ENCODE data around the gene CLSTN3.

The CLSTN3 gene

DNA sequence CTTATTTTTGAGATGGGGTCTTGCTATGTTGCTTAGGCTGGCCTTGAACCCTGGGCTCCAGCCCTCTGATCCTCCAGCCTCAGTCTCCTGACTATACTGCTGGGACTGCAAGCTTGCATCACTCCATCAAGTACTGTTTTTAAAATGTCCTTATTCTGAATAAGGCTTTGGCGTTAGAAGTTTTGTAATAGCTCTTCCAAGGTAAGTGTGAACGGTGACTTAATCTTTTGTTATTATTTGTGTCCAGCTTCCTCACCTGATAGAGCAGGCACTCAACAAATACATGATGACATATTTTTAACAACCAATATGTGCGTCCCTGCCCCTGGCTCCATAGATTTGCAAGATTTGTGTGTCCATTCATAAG lies 22.6 kb upstream of the CLSTN3 start:
- DNase-seq (ENCODE audit: insufficient read length): no peak
- FAIRE-seq: no peak
- TF ChIP-seq POLR2AphosphoS5 (IDR thresholded peaks at IDR 0.05; ENCODE audit: low read depth, low read length) (no peak), POLR2A (IDR thresholded peaks at IDR 0.05; ENCODE audit: low read depth, low read length) (no peak), TAF1 (IDR thresholded peaks at IDR 0.05; ENCODE audit: borderline replicate concordance, low read depth, low read length) (no peak)

DNA sequence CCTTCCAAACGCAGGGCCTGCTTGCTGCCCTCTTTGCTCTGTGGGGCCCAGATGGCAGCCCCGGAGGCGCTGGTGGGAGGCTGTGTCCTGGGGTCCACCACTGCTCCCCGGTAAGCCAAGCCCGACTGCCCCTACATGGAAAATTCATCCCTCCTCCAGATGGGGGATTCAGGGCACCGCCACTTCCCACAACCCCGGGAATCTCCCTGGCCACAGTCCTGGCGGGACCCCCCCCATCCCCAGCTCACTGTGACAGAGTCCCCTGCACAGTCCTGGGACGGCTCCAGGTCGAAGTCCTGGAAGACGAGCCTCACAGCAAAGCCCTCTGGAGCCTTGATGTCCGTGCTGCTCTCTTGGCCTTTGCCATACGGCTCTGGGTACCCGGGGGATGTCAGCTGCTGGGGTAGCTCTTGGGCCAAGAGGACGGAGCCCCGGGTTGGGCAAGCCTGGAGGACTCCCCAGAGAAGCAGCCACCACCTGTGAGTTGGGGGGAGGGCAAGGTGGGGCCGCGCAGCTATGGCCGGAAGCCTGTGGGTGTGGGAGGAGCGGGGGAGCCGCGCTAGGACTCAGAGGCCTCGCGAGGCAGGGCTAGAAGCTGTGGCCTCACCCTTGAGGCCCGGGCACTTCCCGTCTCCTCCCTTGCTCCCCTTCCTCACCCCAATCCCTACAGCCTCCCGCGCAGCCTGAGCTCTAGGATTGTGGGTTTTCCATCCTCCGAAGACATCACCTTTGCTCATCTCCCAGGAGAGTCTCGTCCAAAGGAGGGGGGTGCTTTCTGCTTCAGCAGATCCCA lies 22.0 kb upstream of the CLSTN3 start:
- peak; percentile 98 for TF ChIP-seq POLR2A (IDR thresholded peaks at IDR 0.05; ENCODE audit: low read depth, low read length)
- TF ChIP-seq TAF1 (IDR thresholded peaks at IDR 0.05; ENCODE audit: borderline replicate concordance, low read depth, low read length): peak; percentile 81
- peak; percentile 97 for TF ChIP-seq POLR2AphosphoS5 (IDR thresholded peaks at IDR 0.05; ENCODE audit: low read depth, low read length)
- peak; percentile 93 for FAIRE-seq
- peak; percentile 88 for DNase-seq (ENCODE audit: insufficient read length)

GRCh38 chr12:7108796-7109571 lies 21.2 kb upstream of the CLSTN3 start, which contains the start of gene C1RL:
Gene C1RL, minus strand, starts transcription at chr12:7109214. Its CDS starts 34 bp downstream, at chr12:7109180.
- no peak for TF ChIP-seq TAF1 (IDR thresholded peaks at IDR 0.05; ENCODE audit: borderline replicate concordance, low read depth, low read length)
- TF ChIP-seq POLR2AphosphoS5 (IDR thresholded peaks at IDR 0.05; ENCODE audit: low read depth, low read length): no peak
- TF ChIP-seq POLR2A (IDR thresholded peaks at IDR 0.05; ENCODE audit: low read depth, low read length): no peak; the same call in 1 of the 2 replicates
- no peak for DNase-seq (ENCODE audit: insufficient read length)
- peak; percentile 92 for FAIRE-seq

- TF ChIP-seq POLR2AphosphoS5 (IDR thresholded peaks at IDR 0.05; ENCODE audit: low read depth, low read length): no peak
- TF ChIP-seq TAF1 (IDR thresholded peaks at IDR 0.05; ENCODE audit: borderline replicate concordance, low read depth, low read length): no peak
- no peak for TF ChIP-seq POLR2A (IDR thresholded peaks at IDR 0.05; ENCODE audit: low read depth, low read length)
- FAIRE-seq (no peak), DNase-seq (ENCODE audit: insufficient read length) (no peak)
These were observed 20.6 kb upstream of the CLSTN3 start for GRCh38 chr12:7109572-7109920.

DNA sequence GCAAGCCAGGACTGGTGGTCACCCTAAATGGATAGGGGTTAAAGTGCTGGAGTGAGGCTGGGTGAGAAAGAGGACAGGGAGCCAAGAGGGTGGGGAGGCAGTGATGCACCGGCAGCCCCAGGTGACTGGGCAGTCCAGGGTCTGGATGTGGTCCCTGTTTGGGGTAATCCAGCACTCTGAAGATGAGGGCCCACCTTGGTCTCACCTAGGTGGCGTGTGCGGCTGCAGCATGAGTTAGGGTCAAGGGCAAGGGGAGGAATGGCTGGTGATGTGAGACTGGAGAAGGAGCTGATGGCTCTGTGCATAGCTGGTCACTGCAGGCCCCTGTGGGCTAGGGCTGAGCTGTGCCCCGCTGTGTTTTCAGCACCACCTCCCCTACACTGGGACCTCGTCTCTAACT lies 19.5 kb upstream of the CLSTN3 start:
- TF ChIP-seq POLR2AphosphoS5 (IDR thresholded peaks at IDR 0.05; ENCODE audit: low read depth, low read length) (no peak), TAF1 (IDR thresholded peaks at IDR 0.05; ENCODE audit: borderline replicate concordance, low read depth, low read length) (no peak), POLR2A (IDR thresholded peaks at IDR 0.05; ENCODE audit: low read depth, low read length) (no peak)
- FAIRE-seq (no peak), DNase-seq (ENCODE audit: insufficient read length) (no peak)

GRCh38 chr12:7112041-7112440 lies 18.1 kb upstream of the CLSTN3 start:
- no peak for DNase-seq (ENCODE audit: insufficient read length)
- TF ChIP-seq TAF1 (IDR thresholded peaks at IDR 0.05; ENCODE audit: borderline replicate concordance, low read depth, low read length) (no peak), POLR2AphosphoS5 (IDR thresholded peaks at IDR 0.05; ENCODE audit: low read depth, low read length) (no peak), POLR2A (IDR thresholded peaks at IDR 0.05; ENCODE audit: low read depth, low read length) (no peak)
- FAIRE-seq: no peak

DNA sequence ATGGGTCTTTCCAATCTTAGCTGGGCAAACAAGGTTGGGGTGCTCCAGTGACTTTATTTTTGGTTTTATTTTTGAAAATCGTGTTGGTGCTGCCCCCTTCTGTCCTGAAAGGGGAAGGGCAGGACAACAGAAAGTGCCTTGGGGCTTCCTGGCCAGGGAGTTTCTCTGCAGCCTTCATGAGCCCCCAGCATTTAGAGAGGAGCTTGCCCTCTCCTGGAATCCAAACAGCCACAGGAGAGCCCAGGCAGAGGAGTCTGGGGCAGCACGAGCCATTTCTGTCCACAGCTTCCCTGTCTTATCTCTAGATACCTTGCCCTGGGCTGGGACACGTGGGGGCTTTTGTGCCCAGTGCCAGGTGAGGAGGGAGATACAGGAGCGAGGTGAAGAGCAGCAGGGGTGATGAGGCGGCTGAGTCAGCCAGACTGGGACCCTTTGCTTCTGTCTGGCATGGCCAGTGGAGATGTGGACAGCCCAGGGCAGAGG lies 16.7 kb upstream of the CLSTN3 start:
- TF ChIP-seq POLR2A (IDR thresholded peaks at IDR 0.05; ENCODE audit: low read depth, low read length) (no peak), POLR2AphosphoS5 (IDR thresholded peaks at IDR 0.05; ENCODE audit: low read depth, low read length) (no peak), TAF1 (IDR thresholded peaks at IDR 0.05; ENCODE audit: borderline replicate concordance, low read depth, low read length) (no peak)
- FAIRE-seq: peak; percentile 85
- DNase-seq (ENCODE audit: insufficient read length): no peak

- DNase-seq (ENCODE audit: insufficient read length) (no peak), FAIRE-seq (no peak)
- no peak for TF ChIP-seq POLR2A (IDR thresholded peaks at IDR 0.05; ENCODE audit: low read depth, low read length)
- TF ChIP-seq TAF1 (IDR thresholded peaks at IDR 0.05; ENCODE audit: borderline replicate concordance, low read depth, low read length): no peak
- no peak for TF ChIP-seq POLR2AphosphoS5 (IDR thresholded peaks at IDR 0.05; ENCODE audit: low read depth, low read length)
These were observed 16.2 kb upstream of the CLSTN3 start for GRCh38 chr12:7114008-7114407.

- DNase-seq (ENCODE audit: insufficient read length) (no peak), FAIRE-seq (no peak)
- TF ChIP-seq TAF1 (IDR thresholded peaks at IDR 0.05; ENCODE audit: borderline replicate concordance, low read depth, low read length) (no peak), POLR2AphosphoS5 (IDR thresholded peaks at IDR 0.05; ENCODE audit: low read depth, low read length) (no peak), POLR2A (IDR thresholded peaks at IDR 0.05; ENCODE audit: low read depth, low read length) (no peak)
These were observed 15.3 kb upstream of the CLSTN3 start for GRCh38 chr12:7114851-7115250.

GRCh38 chr12:7116196-7116595 lies 14.0 kb upstream of the CLSTN3 start:
- no peak for FAIRE-seq

GRCh38 chr12:7116916-7117315 lies 13.3 kb upstream of the CLSTN3 start:
- DNase-seq (ENCODE audit: insufficient read length): no peak
- no peak for TF ChIP-seq TAF1 (IDR thresholded peaks at IDR 0.05; ENCODE audit: borderline replicate concordance, low read depth, low read length)
- TF ChIP-seq POLR2AphosphoS5 (IDR thresholded peaks at IDR 0.05; ENCODE audit: low read depth, low read length): no peak
- TF ChIP-seq POLR2A (IDR thresholded peaks at IDR 0.05; ENCODE audit: low read depth, low read length): no peak
- no peak for FAIRE-seq

More at GRCh38 chr12:7116196-7116595, 14.0 kb upstream of the CLSTN3 start:
- DNase-seq (ENCODE audit: insufficient read length): no peak
- TF ChIP-seq TAF1 (IDR thresholded peaks at IDR 0.05; ENCODE audit: borderline replicate concordance, low read depth, low read length) (no peak), POLR2AphosphoS5 (IDR thresholded peaks at IDR 0.05; ENCODE audit: low read depth, low read length) (no peak), POLR2A (IDR thresholded peaks at IDR 0.05; ENCODE audit: low read depth, low read length) (no peak)
